HUES64 (cell line): ENCODE results near the gene AZGP1.
"Not testable (repeated sequence)": the region's sequence is repeated elsewhere in the genome, so short reads cannot be mapped to it uniquely, and the experiment has no call there.

Experiments used
- H3K27ac ChIP-seq: 2 replicates; pipeline ENCODE4 v1.7.0; 2013; ENCODE audit warnings: low read depth, low read length, inconsistent platforms
- H3K27me3 ChIP-seq: 2 replicates; pipeline ENCODE4 v1.6.1; 2013; ENCODE audit warnings: mild to moderate bottlenecking, low read length; ENCODE audit not compliant: insufficient read depth
- H3K36me3 ChIP-seq: 2 replicates; pipeline ENCODE4 v1.6.1; 2013; ENCODE audit warnings: mild to moderate bottlenecking, low read length; ENCODE audit not compliant: insufficient read depth
- H3K4me1 ChIP-seq: 2 replicates; pipeline ENCODE4 v1.6.1; 2013; ENCODE audit warnings: mild to moderate bottlenecking, low read length, moderate library complexity; ENCODE audit not compliant: insufficient read depth
- H3K4me3 ChIP-seq: 2 replicates; pipeline ENCODE4 v1.5.1; 2013; ENCODE audit warnings: mild to moderate bottlenecking, low read length, moderate library complexity
- H3K9ac ChIP-seq: 2 replicates; pipeline ENCODE4 v1.6.1; 2013; ENCODE audit warnings: mild to moderate bottlenecking, low read depth, low read length
- H3K9me3 ChIP-seq: 2 replicates; pipeline ENCODE4 v1.6.1; 2013; ENCODE audit warnings: low read depth, low read length; ENCODE audit not compliant: insufficient read depth
- WGBS: fragments of 150-250, 120-280 bp; methylation state at CpG from one replicate; pipeline ENCODE4 v1.1.7; 2013; ENCODE audit warnings: missing lambda C conversion rate; 5-methylcytosine and 5-hydroxymethylcytosine counted together

The AZGP1 gene

DNA sequence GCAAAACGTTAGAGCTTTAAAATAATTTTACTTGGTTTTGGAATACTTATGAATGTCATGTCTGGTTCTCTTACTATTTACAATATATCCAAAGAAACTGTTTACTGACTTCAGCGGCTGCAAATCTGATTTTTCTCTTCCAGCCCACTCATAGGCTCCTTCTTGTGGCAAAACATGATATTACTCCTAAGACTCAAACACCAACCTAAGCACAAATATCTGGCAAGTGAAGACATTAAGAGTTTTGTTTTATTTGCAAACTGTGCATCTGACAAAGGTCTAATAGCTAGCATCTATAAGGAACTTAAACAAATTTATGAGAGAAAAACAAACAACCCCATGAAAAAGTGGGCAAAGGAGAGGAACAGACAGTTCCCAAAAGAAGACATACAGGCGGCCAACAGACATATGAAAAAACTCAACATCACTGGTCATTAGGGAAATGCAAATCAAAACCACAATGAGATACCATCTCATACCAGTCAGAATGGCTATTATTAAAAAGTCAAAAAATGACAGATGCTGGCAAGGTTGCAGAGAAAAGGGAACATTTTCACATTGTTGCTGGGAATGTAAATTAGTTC is 26.1 kb downstream of the AZGP1 start:
- Histone ChIP-seq H3K27ac (no peak overlapping the region), H3K36me3 (no peaks in the 10 kb centered on the region)
- 81% methylated on average over 3 of the region's 3 CpGs for WGBS

DNA sequence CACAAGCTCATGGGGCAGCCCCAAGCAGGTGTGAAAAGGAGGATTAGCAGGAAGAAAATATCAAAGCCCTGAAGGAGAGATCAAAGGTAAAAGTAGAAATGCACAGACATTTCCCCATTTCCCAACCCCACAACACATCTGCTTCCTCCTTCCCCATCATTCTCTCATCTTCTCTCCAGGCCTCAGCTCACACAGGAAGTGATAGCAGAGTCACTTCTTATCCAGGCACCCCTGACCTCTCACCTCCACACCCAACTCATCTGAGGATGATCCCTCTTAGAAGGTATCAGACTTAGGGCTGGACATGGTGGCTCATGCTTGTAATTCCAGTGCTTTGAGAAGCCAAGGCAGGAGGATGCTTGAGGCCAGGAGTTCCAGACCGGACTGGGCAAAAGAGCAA is 28.2 kb downstream of the AZGP1 start:
- no peaks in the 10 kb centered on the region for H3K36me3 ChIP-seq
- H3K27me3 ChIP-seq = no peaks in the 10 kb centered on the region
- H3K4me3 ChIP-seq = no peak overlapping the region
- peaks cover 14% of the 10 kb centered on the region for H3K9me3 ChIP-seq
- H3K27ac ChIP-seq = no peak overlapping the region
- peaks cover 23% of the 10 kb centered on the region for H3K4me1 ChIP-seq
- WGBS = 90% methylated on average over 1 of the region's 1 CpG
- no peak overlapping the region for H3K9ac ChIP-seq

More for the DNA sequence above, 26.1 kb downstream of the AZGP1 start:
- Histone ChIP-seq H3K27me3 (no peaks in the 10 kb centered on the region), H3K4me1 (peaks cover 5% of the 10 kb centered on the region), H3K9me3 (peaks cover 14% of the 10 kb centered on the region), H3K9ac (no peak overlapping the region), H3K4me3 (no peak overlapping the region)

- peak overlapping the region; percentile 73 for H3K9ac ChIP-seq
- H3K27me3 ChIP-seq = no peaks in the 10 kb centered on the region
- H3K36me3 ChIP-seq = no peaks in the 10 kb centered on the region
- peak overlapping the region; percentile 92 for H3K27ac ChIP-seq
- no peak overlapping the region for H3K4me3 ChIP-seq
- H3K9me3 ChIP-seq = peaks cover 7% of the 10 kb centered on the region
- WGBS = 63% methylated on average over 4 of the region's 4 CpGs
- H3K4me1 ChIP-seq = peaks cover 24% of the 10 kb centered on the region
Measured at GRCh38 chr7:99944497-99945070, 31.2 kb downstream of the AZGP1 start.

DNA sequence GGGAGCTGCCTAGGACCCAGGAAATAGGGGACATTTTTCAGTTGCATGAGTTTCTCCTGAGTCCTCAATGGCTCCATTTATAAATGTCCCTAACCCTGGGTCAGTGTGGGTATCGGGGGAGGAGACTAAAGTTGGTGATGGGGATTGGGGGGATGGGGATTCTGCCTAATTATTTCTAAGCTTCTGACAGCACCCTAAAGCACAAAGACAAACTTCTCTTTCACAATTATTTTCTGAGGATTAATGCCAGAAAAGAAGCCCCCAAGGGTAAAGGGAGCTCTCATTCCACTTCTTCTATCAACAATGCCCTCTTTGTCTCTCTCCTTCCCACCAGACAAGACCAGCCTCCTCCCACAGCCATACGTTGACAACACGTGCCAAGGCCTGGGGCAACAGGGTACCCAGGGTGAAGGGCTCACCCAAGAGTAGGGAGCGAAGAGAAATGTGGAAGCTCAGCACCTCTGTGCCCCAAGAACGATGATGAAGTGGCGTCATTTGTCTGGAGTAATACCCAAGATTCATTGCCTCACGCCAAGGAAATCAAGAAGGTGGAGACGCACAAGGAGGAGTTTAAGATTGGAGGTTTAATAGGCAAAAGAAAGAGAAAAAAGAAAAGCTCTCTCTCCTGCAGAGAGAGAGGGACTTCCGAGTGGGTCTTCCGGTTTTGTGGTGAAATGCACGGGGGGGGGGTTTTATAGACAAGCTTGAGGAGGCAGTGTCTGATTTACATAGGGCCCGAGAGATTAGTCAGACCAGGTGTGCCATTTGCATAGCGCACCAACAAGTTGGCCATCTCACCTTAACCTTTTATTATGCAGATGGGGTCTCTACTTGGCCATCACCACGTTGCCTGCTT is 32.0 kb downstream of the AZGP1 start:
- H3K27me3 ChIP-seq = no peaks in the 10 kb centered on the region
- no peaks in the 10 kb centered on the region for H3K36me3 ChIP-seq
- H3K9ac ChIP-seq = peak overlapping the region; percentile 73
- peaks cover 15% of the 10 kb centered on the region for H3K9me3 ChIP-seq
- WGBS = 63% methylated on average over 13 of the region's 14 CpGs
- H3K27ac ChIP-seq = peak overlapping the region; percentile 92
- peaks cover 24% of the 10 kb centered on the region for H3K4me1 ChIP-seq
- peak overlapping the region; percentile 17 for H3K4me3 ChIP-seq

GRCh38 chr7:99938296-99938695 is 37.5 kb downstream of the AZGP1 start:
- Histone ChIP-seq H3K27me3 (no peaks in the 10 kb centered on the region), H3K27ac (no peak overlapping the region), H3K9me3 (peaks cover 25% of the 10 kb centered on the region), H3K4me3 (no peak overlapping the region), H3K36me3 (no peaks in the 10 kb centered on the region), H3K4me1 (peaks cover 7% of the 10 kb centered on the region), H3K9ac (no peak overlapping the region)
- 100% methylated on average over 1 of the region's 2 CpGs for WGBS

GRCh38 chr7:99935009-99935408 is 40.8 kb downstream of the AZGP1 start:
- 75% methylated on average over 4 of the region's 4 CpGs for WGBS
- H3K4me1 ChIP-seq, H3K9ac ChIP-seq, H3K4me3 ChIP-seq, H3K27ac ChIP-seq, H3K36me3 ChIP-seq, H3K27me3 ChIP-seq: not testable (repeated sequence)
- peaks cover 21% of the 10 kb centered on the region for H3K9me3 ChIP-seq

DNA sequence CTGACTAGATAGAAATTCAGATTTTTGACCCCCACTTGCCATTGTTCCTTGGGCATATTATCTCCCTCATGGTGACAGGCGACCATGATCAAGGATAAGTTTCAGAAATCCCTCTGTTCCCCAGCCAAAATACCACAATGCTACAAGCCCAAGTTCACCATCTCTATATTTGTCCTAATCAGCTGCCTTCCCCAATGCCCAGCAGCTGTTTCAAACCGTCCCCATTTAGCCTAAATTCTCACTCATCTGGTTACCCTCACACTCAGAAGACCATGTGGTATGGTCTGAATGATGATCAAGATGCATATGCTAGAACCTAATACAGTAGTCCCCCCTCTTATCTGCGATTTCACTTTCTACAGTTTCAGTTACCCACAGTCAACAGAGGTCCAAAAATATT is 45.5 kb downstream of the AZGP1 start:
- Histone ChIP-seq H3K27me3 (peaks cover 23% of the 10 kb centered on the region; the same call in 1 of the 2 replicates), H3K4me3 (no peak overlapping the region), H3K9me3 (no peaks in the 10 kb centered on the region), H3K27ac (no peak overlapping the region), H3K4me1 (peaks cover 5% of the 10 kb centered on the region; the same call in 1 of the 2 replicates), H3K36me3 (no peaks in the 10 kb centered on the region), H3K9ac (no peak overlapping the region)
- 81% methylated on average over 2 of the region's 3 CpGs for WGBS

DNA sequence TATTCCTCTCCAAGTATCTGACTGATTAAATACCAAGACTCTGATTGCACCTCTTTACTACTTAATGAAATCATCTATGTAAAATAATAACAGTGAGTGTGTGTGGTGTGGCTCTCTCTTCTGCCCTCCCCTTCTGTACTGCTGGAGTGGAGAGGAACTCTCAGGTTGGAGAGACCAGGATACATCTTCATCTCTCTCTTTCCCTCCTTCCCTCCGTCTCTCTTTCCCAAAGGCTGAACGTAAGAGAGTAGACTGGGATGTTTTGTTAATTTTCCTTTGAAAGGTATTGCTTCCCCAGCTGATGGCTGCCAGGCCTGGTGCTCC is 46.1 kb downstream of the AZGP1 start:
- no peak overlapping the region for H3K27ac ChIP-seq
- WGBS = no CpG with 5 or more reads among the region's 2 CpGs
- H3K9me3 ChIP-seq = no peaks in the 10 kb centered on the region
- H3K27me3 ChIP-seq = peaks cover 26% of the 10 kb centered on the region; the same call in 1 of the 2 replicates
- H3K4me1 ChIP-seq = peaks cover 5% of the 10 kb centered on the region; the same call in 1 of the 2 replicates
- peak overlapping the region; percentile 55 for H3K4me3 ChIP-seq
- H3K9ac ChIP-seq = 0 out of 2 replicates have a peak overlapping the region, but pooled peaks have one; percentile 25
- H3K36me3 ChIP-seq = no peaks in the 10 kb centered on the region

GRCh38 chr7:99928994-99929729 is 46.7 kb downstream of the AZGP1 start, which contains the start of gene GJC3:
GJC3 (minus strand) TSS chr7:99929620; CDS start chr7:99929620, 0 bp downstream.
- Histone ChIP-seq H3K27ac (no peak within 1 kb of the TSS), H3K4me3 (peak within 1 kb of the TSS; percentile 55), H3K4me1 (peaks cover 5% of the 10 kb centered on the region; the same call in 1 of the 2 replicates), H3K9me3 (no peaks in the 10 kb centered on the region), H3K36me3 (no peaks in the 10 kb centered on the region), H3K9ac (peak within 1 kb of the TSS; percentile 47; the same call in 1 of the 2 replicates), H3K27me3 (peaks cover 28% of the 10 kb centered on the region; the same call in 1 of the 2 replicates)
- WGBS = 21% methylated on average over 21 of the region's 22 CpGs

DNA sequence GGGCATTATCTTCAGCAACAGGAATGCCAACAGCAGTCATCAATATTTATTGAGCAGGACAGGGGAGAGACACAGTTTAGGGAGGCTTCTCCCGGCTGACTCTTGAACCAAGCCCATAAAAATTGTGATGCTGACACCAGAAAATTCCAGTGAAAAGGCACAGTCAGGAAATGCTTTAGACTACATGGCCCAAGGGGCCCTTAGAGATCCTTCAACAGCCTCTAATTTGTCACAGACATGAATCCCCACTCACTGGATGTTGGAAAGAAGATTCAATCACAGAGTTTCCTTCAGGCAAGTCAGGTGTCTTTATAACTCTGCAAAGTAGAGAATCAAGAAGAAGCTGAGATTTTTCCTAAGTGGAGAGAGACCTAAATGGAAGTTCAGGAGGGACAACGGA is 47.6 kb downstream of the AZGP1 start:
- Histone ChIP-seq H3K9ac (no peak overlapping the region), H3K4me1 (peaks cover 5% of the 10 kb centered on the region; the same call in 1 of the 2 replicates), H3K27ac (no peak overlapping the region), H3K4me3 (no peak overlapping the region), H3K27me3 (peaks cover 28% of the 10 kb centered on the region; the same call in 1 of the 2 replicates), H3K36me3 (no peaks in the 10 kb centered on the region), H3K9me3 (no peaks in the 10 kb centered on the region)
- 90% methylated on average over 2 of the region's 2 CpGs for WGBS
